Head of caudate nucleus (tissue), 42 donors: ENCODE data around the gene SAC3D1.

Source experiments
- DNase-seq, 42 donors: peaks; one replicate each; pipeline versions ENCODE4 v3.0.0 to v3.0.0-alpha.2; 2020 to 2021; ENCODE audit warnings: mixed read lengths in 7 of 42
- intact Hi-C: fragments of 100-400 bp; cut with DNase I; formaldehyde crosslinking; loops from one replicate; pipeline ENCODE4 v1.15.0; 2022

Gene SAC3D1

GRCh38 chr11:65057526-65057925 lies 16.5 kb downstream of the SAC3D1 start:
- no peak for DNase-seq
- intact Hi-C loops: no loop called here

GRCh38 chr11:65058012-65058411 lies 17.0 kb downstream of the SAC3D1 start:
- DNase-seq: no peak
- intact Hi-C loops: no loop called here

- DNase-seq: no peak
- intact Hi-C loops: no loop called here
Measured at GRCh38 chr11:65058419-65059054, 17.5 kb downstream of the SAC3D1 start, which contains the start of gene NAALADL1. Gene NAALADL1, minus strand, starts transcription at chr11:65058553. Its CDS starts 32 bp downstream, at chr11:65058521.

GRCh38 chr11:65059523-65059922 lies 18.5 kb downstream of the SAC3D1 start:
- intact Hi-C loops: no loop called here
- DNase-seq: no peak

GRCh38 chr11:65059959-65060824 lies 19.2 kb downstream of the SAC3D1 start:
- no peak for DNase-seq
- intact Hi-C loops: no loop called here

GRCh38 chr11:65060913-65061408 lies 20.0 kb downstream of the SAC3D1 start:
- DNase-seq: no peak
- intact Hi-C loops: no loop called here

GRCh38 chr11:65063532-65063931 lies 22.5 kb downstream of the SAC3D1 start:
- intact Hi-C loops: no loop called here
- no peak for DNase-seq

- intact Hi-C loops: no loop called here
- DNase-seq: no peak
Measured at GRCh38 chr11:65064847-65065240, 23.8 kb downstream of the SAC3D1 start.

GRCh38 chr11:65065851-65066250 lies 24.8 kb downstream of the SAC3D1 start:
- intact Hi-C loops: no loop called here
- DNase-seq: no peak

GRCh38 chr11:65066315-65066714 lies 25.3 kb downstream of the SAC3D1 start:
- intact Hi-C loops: no loop called here
- no peak for DNase-seq

- no peak for DNase-seq
- intact Hi-C loops: no loop called here
Measured at GRCh38 chr11:65066805-65067291, 25.8 kb downstream of the SAC3D1 start.

GRCh38 chr11:65067446-65067845 lies 26.4 kb downstream of the SAC3D1 start:
- no peak for DNase-seq
- intact Hi-C loops: no loop called here

- no peak for DNase-seq
- intact Hi-C loops: no loop called here
Measured at GRCh38 chr11:65069217-65069616, 28.2 kb downstream of the SAC3D1 start.

GRCh38 chr11:65071907-65072630 lies 31.1 kb downstream of the SAC3D1 start:
- DNase-seq: no peak
- intact Hi-C loops: no loop called here

- no peak for DNase-seq
- intact Hi-C loops: no loop called here
Measured at GRCh38 chr11:65072631-65072966, 31.6 kb downstream of the SAC3D1 start.

- intact Hi-C loops: no loop called here
Measured at GRCh38 chr11:65077451-65077850, 36.4 kb downstream of the SAC3D1 start.

GRCh38 chr11:65078151-65078550 lies 37.1 kb downstream of the SAC3D1 start:
- intact Hi-C loops: no loop called here
- no peak for DNase-seq

More at GRCh38 chr11:65077451-65077850, 36.4 kb downstream of the SAC3D1 start:
- DNase-seq: no peak

- intact Hi-C loops: no loop called here
- no peak for DNase-seq
Measured at GRCh38 chr11:65078786-65079342, 37.9 kb downstream of the SAC3D1 start.

GRCh38 chr11:65083134-65083833 lies 42.3 kb downstream of the SAC3D1 start:
- DNase-seq: no peak
- intact Hi-C loops: no loop called here
